GM21717 (cell line): ENCODE data around the gene SF3B4.
"Not testable (repeated sequence)": the region's sequence is repeated elsewhere in the genome, so short reads cannot be mapped to it uniquely, and the experiment has no call there.

Source experiments
- ATAC-seq: cut with Tn5 transposase; IDR thresholded peaks from one replicate; pipeline ENCODE4 v1.9.1; 2021; ENCODE audit warnings: mild to moderate bottlenecking, moderate library complexity; ENCODE audit not compliant: unreplicated experiment

SF3B4 gene, protein sequence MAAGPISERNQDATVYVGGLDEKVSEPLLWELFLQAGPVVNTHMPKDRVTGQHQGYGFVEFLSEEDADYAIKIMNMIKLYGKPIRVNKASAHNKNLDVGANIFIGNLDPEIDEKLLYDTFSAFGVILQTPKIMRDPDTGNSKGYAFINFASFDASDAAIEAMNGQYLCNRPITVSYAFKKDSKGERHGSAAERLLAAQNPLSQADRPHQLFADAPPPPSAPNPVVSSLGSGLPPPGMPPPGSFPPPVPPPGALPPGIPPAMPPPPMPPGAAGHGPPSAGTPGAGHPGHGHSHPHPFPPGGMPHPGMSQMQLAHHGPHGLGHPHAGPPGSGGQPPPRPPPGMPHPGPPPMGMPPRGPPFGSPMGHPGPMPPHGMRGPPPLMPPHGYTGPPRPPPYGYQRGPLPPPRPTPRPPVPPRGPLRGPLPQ

DNA sequence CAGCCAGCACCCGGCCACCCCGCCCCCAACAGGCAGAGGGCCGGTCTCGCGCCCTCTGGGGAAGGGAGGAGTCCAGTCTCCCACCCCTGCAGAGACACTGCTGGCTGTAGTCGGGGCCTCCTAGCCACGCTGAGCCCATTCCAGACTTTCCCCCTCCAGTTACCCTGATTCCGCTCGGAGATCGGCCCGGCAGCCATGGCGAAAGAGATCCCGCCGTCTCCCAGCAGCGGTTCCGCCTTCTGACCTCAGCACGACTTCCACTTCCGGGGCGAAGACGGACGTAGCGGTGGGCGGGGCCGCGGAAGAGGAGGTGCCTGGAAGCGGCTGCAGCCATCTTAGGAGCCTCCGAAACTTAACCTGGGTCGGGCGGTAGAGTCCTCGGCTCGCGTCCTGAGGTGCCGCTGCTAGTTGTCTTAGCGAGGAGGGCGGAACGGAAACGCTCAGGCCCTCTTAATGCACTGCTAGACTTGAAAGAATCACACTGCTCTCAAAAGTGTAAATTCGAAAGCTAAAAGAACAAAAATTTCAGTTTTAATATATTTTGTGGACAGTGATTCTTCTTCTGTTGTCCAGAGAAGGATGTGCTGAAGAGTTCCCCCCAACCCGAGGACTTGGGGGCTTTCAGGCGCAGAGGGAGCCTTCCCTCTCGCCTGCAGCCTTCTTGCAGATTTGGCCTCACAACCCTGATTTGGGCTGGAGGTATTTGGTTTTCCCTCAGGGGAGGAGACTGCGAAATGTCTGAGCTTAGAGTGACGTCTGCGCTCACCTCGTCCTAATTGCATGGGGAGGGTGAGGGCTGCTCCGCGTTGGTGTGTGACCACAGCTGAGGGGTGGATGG is at the start of gene SF3B4:
Gene SF3B4, minus strand, starts transcription at position 241 of the 838 bp plus-strand sequence. Its CDS starts 44 bp downstream, at position 197.
- peak; percentile 95 for ATAC-seq

DNA sequence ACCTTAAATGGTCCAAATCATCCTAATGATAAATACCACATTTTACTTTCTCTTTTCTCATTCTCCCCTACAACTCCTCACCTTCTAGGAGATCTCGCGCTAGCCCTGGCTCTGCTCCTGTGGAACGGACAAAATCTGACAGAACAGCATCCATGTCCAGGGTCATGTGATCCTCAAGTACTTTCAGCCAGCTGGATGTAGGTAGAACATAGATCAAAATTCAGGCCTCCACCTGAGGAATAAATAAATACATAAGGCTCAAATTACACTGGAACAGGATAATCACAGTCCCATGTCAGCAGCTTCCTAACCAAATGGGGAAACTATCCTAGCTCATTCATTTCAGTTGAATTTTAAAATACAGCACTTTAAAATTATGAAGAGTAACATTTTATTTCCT is 49.7 kb upstream of the SF3B4 start:
- no peak for ATAC-seq

DNA sequence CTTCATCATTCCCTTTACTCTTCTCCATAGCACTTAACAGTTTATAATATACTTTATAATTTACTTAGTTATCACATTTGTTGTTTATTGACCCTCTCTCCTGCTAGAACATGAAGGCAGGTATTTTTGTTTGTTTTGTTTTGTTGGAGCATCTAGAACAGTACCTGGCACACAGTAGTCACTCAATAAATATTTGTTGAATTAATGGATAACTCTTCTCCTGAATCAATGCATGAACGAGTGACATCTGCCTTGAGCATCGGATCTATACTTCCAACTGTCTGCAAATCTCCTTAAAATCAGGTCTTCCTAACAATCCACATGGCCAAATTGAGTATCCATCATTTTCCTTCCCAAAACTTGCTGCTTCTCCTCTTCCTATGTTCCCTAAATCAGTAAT is 44.9 kb upstream of the SF3B4 start:
- no peak for ATAC-seq

DNA sequence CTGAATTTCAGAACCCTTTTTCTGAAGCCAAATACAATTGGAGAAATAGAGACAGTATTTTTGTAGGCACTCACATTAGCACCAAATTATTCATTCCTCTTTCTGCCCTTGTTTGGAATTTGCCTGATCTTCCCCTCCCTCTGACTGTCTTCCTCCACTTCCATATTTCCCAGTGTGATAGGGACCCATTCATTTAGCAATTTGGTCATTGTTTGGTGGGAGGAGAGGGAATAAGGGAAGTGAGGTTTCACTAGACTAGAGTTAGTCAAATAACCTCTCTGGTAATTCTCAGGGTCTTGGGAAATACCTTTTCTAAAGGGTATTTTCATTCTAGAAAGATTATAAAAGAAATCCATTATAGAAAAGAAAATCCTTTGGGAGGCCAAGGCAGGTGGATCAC is 40.0 kb upstream of the SF3B4 start:
- ATAC-seq, result no peak

DNA sequence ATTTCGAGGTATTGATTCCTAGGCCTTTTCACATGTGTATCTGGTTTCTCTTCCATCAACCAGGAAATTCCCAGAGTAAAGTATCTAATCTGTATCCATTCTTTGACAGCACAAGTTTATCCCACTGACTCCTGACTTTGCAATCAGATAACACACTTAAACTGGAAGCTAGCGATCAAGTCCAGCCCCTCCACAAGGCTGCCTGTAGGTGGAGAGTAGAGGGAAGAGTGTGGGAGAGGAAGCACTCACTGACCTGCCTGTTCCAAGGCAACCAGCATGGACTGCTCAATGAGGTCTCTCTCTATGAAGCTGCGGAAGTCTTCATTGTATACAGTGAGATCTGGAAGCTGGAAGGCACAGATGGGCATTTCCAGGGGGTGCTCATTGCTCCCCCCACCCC is 39.4 kb upstream of the SF3B4 start:
- no peak for ATAC-seq

DNA sequence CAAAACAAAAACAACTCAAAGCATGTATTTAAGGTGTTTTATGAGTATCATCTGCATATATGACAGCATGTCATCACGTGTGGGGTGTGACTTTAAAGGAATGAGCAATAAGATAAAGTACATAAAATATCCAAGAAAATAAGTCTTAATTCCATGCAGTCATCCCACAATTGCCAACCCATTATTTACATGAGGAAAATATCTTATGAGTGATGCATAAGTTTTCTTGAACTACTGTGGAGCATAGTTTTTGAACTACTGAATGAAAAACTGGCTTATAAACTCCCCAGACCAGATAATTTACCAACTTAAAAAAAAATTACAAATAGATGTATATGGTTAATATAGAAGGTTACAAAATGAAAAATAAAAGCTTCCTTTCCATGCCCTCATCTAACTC is 38.8 kb upstream of the SF3B4 start:
- no peak for ATAC-seq

DNA sequence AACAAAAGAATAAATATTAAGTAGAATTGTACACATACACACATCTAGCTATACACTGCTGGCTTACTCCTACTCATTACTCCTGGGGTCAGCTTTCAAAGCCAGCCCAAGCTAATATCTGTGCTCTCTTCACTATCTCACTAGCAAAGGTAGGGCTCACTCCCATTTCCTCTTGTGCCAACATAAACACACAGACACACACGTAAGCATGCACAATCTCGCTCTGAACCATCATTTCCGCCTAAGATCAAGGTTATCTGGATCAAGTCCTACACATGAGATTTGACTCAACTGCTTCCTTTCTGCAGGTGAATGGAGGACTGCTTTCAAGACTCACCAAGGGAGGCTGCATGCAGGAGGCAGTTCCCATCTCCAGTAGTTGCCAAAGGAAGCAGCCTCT is 37.8 kb upstream of the SF3B4 start:
- no peak for ATAC-seq

DNA sequence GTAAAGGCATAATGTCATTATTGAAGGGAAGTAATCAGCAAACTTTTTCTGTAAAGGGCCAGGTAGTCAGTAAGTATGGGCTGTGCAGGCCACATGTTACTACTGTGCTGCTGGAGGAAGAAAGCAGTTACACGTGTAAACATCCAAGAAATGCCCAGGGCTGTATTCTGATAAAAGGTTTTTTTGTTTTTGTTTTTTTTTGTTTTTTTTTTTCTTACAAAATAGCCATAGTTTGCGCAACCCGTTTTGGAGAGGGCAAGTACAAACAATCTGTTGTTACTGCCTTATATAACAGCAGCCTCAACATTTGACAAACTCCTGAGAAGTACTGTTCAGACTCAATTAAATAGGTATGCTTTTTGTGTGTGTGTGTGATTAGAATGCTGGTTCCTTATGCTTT is 35.8 kb upstream of the SF3B4 start:
- ATAC-seq, result no peak

DNA sequence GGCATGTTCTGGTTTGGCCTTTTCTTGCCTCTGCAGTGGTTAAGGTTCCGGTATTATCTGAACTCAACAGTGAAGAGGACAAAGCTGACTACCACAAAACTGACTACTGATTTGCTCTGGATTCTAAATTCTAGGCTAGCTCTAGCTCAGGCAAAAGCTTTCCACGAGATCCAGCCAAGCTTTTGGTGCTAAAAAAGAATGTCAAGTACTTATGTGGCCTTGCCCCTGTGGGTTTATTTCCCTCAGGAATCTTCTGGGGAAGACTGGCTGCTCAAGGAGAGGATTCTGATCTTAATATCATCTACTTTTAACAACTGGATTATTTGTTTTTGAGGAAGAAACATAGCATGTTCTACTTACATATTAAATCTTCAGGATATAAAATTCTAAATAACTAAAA is 35.1 kb upstream of the SF3B4 start:
- no peak for ATAC-seq

DNA sequence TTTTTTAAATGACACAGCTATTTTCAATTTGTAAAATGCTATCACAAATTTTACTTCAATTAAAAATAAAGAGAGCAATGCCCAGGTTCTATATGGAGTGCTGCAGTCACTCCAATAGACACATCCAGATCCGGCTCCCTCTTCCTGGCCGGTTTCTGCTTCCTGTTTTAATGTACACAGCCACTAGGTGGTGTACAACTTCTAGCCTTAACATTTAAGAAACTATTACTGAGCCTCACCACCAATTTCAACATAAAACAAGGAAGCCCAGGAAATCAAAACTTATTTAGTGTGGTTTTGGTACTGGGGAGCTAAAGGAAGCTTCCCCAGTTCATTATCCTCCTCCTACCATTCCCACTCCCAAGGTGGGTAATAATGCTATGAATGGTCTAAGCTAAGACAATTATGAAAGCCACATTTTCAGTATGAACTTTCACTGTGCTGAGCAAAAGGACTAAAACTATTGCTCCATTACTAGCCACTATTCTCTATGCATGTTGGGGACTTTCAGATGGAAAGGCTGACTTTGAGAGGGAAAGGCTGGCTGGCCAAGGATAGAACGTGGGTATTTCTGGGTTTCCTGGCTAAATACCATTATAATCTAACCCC is 34.5 kb upstream of the SF3B4 start:
- no peak for ATAC-seq

DNA sequence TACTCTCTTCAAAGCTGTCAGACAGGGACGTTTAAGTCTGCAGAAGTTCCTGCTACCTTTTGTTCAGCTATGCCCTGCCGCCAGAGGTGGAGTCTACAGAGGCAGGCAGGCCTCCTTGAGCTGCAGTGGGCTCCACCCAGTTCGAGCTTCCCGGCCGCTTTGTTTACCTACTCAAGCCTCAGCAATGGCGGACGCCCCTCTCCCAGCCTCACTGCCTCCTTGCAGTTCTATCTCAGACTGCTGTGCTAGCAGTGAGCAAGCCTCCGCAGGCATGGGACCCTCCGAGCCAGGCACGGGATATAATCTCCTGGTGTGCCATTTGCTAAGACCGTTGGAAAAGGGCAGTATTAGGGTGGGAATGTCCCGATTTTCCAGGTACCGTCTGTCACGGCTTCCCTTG is 29.9 kb upstream of the SF3B4 start:
- not testable (repeated sequence) for ATAC-seq

DNA sequence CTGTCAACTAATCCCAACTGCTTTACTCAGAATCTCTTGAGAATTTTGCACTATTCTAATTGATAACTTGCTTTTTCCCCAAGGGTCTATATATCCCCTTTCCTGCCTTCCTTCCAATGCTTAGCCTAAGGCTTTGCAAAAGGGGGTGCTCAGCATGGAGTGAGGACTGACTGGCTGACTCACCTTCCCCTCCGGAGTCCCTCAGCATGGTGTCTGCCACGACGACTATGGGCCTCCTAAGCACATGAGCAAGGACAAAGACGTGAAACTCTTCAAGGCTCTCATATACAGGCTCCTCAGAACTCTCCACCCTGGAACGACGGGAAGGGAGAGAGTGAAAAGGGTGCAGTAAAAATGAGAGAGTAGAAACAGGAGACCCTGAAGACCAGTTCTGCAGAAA is 22.3 kb upstream of the SF3B4 start:
- ATAC-seq, result no peak

DNA sequence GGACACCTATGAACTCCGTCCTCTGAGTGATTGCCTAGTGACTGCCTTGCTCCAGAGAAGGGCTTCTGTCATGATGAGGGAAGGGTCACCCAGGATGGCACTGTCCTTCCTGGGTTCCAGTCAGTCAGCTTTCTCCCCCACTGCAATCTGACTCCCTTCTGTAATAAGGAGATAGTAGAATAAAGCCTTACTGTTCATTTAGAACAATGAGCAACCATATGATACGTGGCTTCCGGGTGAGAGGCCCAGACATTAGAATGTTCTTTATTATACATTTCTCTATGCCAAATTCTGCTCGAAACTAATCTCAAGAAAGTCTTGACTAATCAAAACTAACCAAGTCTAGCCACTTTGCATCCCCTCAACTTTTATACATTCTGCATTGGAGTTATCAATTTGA is 17.6 kb upstream of the SF3B4 start:
- ATAC-seq, result no peak

DNA sequence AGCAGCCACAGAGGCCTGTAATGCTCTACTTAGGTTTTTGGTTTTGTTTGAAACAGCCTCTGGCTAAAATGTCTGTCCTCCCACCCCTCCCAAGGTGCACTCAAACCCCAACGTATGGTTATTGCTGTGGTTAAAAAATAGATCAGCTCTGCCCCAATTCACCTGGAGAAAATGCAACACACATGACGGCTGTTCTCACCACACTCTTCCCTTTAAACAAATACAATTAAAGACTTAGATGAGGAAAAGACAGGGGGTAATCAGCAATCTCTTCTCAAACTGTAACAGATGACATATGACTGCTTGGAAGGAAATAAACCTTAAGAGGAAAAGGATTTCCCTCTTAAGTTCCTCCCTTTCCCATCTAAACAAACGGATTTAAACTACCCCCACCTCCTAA is 15.3 kb upstream of the SF3B4 start:
- ATAC-seq, result no peak

DNA sequence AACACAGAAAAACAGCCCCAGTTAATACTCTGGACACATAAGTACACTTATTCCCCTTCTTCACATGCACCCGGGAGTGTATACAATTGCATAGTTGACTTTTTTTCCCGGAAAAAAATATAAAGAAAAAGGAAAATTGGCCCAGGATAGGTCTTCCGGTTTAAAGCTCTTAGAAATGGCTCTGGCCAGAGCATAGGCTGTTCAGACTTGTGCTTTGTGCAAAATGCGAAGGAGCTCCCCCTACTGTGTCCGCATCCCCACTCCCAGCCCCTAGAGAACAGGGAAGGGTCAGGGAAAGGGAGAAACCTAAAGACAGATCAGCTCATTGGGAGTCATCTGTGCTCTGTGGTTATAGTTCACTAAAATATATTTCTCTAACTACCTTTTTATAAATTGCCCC is 14.6 kb upstream of the SF3B4 start:
- ATAC-seq, result no peak

DNA sequence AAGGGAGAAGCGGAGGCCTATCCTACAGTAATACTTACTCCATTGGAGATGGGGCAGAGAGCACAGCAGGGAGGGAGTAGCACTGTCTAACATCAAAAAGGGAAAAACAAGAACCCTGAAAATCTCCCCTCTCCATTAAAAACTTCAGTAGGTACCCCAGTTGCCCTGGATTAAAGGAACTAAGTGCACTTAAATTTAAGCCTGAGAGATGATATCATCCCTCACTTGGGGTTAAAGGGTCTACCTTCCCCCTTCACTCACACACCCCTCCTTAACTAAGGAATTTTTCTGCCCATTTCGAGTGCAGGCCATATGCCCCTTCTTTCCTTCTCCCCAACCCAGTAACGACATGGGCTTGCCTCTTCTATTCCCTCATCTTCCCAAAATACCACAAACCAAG is 12.8 kb upstream of the SF3B4 start:
- no peak for ATAC-seq

DNA sequence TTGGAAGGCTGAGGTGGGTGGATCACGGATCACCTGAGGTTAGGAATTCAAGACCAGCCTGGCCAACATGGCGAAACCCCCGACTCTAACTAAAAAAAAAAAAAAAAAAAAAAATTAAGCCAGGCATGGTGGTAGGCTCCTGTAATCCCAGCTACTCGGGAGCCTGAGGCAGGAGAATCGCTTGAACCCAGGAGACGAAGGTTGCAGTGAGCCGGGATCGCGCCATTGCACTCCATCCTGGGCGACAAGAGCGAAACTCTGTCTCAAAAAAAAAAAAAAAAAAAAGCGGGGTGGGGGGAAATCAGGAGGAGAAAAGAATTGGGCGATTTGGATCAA is 11.0 kb upstream of the SF3B4 start:
- ATAC-seq, result not testable (repeated sequence)

DNA sequence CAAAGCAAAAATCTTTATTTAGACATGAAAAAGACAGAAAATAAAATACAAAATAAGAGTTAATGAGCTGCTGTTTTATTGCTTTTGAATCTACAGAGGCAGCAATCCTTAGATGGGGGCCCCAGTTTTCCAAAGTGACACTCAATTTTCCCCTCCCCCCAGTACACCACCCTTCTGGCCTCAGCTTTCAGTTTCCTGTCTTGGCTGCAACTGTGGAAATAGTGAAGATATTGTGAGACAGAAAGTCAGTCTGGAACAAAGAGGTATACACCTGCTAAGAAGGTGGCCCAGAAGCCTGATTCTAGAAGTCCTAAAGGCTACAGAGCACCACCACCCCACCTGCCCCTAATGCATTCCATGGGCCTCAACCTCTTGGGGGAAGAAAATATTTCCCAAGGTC is 10.2 kb upstream of the SF3B4 start:
- ATAC-seq, result no peak

DNA sequence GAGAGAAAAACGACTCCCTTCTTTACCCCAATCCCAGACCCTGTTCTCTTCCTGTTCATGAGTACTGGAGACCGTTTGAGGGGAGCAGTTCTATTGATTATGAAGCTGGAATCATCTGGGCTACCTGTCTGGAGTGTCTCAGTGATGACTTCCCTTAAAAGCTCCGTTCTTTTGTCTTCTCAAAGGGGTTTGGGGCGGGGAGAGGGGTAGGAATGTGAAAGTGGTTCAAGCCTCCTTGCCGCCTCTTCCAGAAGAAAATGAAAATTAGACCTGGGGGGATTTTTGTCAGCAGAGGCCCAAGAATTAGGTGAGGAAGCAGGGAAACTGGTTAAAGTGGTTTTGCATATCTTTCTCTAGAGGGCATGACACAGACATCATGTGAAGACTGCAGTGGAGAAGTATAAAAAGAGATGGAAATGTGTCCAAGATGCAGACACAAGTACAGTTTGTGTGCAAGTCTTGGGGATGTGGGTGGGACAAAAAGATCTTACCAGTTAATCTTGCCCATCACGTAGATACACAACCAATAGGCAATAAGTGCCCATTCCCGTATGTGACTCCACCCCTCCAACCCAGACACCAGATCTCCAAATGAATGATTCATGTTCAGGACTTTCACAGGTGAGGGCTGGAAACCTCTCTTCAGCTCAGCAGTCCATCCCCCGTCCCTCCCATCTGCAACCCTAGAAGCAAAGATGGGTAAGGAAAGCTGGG is 9.5 kb upstream of the SF3B4 start:
- no peak for ATAC-seq

DNA sequence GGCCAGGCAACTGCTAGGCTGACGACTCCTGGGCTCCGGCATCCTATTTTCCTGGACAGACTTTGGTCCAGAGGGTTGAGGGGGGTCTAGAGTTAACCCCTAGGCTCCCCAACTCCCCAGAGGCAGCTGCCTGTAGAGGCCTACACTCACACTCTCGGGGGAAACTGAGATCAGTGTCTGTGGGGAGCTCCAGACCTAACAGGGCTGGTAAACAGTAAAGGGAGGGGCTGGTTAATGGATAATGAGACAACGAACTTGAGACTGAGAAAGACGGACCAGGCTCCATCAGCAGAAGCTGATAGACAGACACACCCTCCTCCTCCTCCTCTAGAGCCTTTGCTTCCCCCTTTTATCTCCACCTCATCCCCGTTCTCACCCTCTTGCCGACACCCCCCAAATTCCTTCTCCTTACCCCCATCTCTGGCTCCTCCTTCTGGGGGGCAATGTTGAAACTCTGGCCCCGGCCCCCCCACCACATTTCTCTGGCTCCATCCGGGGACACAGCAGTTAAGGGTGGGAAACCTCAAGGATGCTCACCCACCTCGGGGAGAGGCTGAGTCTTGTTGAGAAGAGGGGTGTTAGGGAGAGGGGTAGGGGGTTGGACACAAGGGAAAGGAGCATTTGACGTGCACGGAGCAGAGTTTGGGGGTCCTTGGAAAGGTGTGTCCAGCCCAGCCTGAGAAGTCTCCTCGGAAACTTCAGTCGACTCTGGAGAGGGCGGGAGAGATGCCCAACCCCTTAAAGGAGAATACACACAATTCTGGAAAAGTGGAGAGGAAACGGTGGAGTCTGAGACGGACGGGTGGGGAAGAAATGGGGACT is 8.8 kb upstream of the SF3B4 start, which contains the start of gene MTMR11:
Gene MTMR11, minus strand, starts transcription at position 710 of the 822 bp plus-strand sequence. Its CDS starts 232 bp downstream, at position 478.
- ATAC-seq, result no peak
